ENCODE data around the gene BACH2.

BACH2 gene

DNA sequence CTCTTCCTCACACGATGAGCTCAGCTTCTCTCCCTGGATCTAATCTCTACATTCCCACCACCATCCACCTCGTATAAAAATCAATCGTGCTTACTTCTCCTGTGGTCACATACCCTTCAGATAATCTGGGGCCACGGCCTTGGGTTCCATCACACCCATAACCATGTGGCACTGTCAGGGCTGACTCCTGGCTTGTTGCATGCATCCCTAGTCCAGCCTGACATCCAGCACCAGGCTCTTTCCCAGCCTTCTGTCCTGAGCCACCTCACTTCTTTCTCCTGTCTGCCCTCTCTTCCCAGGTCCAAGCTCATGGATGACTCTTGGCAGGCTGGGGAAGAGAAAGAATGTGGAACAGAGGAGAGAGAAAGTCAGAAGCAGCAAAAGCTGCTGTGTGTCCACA lies 199.8 kb downstream of the BACH2 start:
- no peak for DNase-seq (ENCODE audit: low spot score)

GRCh38 chr6:90095788-90096187 lies 200.9 kb downstream of the BACH2 start:
- DNase-seq (ENCODE audit: low spot score), result no peak

- no peak for DNase-seq (ENCODE audit: low spot score)
Observed at GRCh38 chr6:90095145-90095544, 201.5 kb downstream of the BACH2 start.

DNA sequence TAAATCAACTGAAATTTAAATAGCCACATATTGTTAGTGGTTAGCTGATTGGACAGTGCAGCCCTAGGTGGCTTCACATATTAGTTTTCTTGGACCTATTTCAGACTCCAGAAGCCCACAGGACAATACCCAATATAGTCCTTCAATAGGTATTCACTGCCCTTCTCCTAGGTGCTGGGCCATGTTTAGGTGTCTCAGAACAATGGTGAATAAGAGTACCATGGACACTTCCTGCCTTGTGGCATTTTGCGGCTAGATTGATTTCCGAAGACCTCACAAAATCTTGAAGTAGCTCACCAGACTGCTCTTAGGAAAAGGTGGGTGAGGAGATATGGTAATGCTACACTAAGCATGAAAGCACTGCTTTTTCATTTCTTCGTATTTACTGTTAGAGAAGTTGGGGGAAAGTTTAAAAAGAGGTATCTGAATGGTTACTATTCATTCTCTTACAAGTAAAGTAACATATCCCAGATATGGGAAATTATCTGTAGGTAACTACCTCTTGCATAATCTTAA lies 203.0 kb downstream of the BACH2 start:
- DNase-seq (ENCODE audit: low spot score), result no peak

DNA sequence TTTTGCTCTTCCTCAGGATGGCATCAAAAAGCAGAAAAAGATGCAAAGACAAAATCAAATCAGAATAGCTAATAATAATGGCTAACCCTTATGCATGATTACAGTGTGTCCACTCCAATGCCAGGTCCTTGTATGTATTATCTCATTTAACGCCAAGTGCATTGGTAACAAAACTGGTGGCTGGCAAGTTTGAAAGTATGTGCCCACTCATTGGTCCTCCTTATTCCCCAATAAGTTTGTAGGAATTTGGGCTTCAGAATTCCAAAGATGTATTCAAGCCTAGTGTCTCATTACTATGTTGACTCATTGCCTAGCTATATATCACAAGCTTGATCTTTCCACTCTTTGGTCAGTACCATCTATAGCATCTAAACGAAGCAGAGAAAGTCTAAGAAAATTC lies 205.8 kb downstream of the BACH2 start:
- no peak for DNase-seq (ENCODE audit: low spot score)

DNA sequence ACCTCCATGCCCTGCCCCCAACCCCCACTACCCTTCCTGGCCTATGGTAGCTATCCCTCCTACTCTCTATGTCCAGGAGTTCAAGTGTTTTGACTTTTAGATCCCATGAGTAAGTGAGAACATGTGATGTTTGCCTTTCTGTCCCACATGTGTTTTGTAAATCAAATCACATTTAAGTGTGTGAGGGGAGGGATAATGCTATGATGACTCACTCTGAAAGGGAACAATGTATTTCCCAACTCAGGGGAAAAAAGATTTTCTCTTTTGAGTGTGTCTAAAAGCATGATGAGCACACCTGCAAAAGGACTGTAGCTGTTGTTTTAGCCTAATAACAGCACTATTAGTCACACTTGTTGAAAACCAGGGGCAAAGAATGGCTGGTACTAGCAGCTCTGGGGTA lies 208.6 kb downstream of the BACH2 start:
- DNase-seq (ENCODE audit: low spot score), result peak; percentile 49

DNA sequence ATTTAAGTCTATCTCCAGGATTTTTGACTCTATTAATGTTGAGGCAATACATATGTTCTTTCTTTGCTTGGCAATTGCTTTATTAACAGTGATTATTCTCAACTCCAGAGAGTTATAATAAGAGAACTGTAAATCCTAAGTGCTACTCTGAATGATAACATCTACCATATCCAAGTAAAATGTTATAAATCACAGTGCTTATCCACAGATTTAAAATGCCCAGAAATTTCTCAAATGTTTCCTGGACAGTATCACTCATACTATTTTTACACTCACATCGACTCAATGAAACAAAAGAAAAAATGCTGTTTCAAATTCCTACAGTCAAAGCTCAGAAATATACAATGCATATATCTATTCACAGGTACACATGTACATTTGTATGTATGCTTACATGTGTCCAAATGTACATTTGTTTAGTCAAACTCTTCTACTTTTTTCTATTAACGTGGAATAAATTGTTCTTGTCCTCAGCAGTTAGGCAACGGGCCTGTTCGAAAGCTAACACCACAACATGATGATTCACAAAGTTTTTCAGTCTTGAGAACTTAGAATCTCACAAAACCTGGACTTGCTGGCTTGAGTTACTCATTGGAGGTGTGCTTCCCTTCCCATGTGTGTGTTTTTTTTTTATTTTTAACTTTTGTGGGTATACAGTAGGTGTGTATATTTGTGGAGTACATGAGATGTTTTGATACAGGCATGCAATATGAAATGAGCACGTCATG lies 209.4 kb downstream of the BACH2 start:
- DNase-seq (ENCODE audit: low spot score), result peak; percentile 18

- peak; percentile 86 for DNase-seq (ENCODE audit: low spot score)
Observed at GRCh38 chr6:90086517-90086916, 210.1 kb downstream of the BACH2 start.

- no peak for DNase-seq (ENCODE audit: low spot score)
Observed at GRCh38 chr6:90083891-90084290, 212.8 kb downstream of the BACH2 start.

- DNase-seq (ENCODE audit: low spot score), result no peak
Observed at GRCh38 chr6:90082847-90083246, 213.8 kb downstream of the BACH2 start.

DNA sequence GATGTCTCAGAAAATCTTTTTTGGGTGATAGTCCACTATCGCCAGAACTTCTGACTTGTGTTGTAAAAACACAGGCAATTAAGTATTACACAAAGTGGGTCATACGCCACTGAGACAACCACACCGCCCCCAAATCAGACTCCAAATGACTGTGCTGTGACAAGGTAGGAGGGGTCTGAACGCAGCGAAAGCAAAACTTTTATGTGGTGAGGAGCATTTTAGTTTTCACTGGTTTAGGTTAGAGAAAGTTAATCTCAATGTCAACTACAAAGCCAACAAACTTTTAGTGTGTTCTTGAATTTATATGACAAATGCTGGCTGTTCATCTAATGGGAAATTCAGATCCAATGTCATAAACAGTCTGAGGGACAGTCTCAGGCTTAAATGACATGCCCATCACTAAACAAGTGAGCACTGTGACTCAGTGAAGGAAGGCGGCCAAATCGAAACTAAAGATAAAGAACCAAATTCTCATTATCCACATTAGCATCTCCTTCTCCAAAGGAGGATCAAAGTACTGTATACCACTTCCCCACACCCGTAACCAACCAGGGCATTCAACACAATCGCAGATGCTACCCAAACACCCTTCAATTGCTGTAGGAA lies 215.7 kb downstream of the BACH2 start:
- no peak for DNase-seq (ENCODE audit: low spot score)

DNA sequence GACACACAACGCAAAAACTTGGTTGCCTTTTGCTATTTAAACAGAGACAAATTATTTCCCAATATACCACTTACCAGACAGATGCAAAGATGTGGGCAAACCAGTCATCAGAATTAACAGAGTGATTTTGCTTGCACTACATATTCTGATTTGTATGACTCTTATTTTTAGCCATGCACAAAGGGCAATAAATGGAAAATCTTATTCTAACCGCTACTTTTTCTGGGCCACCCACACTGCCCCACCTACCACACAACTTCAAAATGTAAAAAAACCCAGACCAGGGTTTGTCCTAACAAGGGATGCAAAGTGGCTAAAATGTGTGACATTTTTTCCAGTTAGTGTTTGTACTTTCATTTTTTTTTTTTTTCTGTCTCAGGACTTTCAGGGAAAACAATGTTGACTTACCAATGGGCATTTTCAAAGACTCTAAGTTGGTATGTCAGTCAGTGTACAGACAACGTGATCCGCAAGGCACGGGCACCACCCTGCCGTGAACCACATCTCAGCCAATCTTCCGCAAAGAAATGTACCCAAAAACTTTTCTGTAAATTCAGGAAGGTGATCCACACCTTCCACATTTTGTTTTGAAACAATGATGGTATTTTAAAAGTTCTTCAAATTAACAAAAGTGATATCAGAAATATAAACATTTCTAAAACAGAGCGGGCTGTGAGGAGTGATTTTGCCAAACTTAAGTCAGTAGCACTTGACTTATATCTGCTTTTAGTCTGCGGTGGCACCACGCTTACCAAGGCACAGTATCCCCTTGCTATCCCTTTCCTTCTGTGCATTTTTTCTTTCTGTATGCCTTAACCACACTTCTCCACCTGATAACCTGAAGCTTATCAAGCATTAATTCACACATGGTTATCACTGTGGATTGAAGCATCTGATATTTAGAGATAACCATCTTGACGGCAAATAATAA lies 216.8 kb downstream of the BACH2 start:
- DNase-seq (ENCODE audit: low spot score), result no peak

- no peak for DNase-seq (ENCODE audit: low spot score)
Observed at GRCh38 chr6:90078513-90079289, 217.9 kb downstream of the BACH2 start.

- DNase-seq (ENCODE audit: low spot score), result no peak
Observed at GRCh38 chr6:90076511-90077415, 219.9 kb downstream of the BACH2 start.

DNA sequence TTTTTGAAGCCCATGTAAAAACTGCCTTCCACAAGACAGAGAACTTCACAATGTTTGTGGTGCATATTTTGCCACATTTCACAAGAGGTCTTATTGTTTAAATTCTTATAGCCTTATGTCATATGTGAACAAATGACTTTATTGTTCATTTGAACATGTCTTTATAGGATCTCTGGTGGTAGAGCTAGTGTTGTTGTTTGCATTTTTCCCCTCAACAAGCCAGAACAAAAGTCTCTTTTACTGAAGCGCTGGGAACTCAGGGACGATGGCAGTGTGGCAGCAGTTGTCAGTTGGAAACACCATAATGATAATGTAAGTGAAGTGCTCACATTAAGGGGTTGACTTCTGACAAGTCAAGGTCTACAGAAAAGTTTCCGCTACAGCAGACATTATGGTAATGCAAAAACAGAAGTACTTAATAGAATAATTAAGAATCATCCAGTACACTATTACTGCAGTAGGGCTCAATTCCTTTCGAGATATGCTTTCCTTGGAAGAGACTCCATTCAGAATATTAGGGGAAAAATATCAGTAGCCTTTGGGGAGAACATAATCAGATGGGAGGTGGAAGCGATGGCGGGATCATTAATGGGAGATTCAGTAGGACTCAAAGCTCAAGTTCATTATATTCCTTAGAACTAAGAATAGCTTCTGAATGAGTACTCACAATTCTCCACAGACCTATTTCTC lies 222.3 kb downstream of the BACH2 start:
- DNase-seq (ENCODE audit: low spot score), result no peak

GRCh38 chr6:90072935-90073464 lies 223.6 kb downstream of the BACH2 start:
- DNase-seq (ENCODE audit: low spot score), result no peak

DNA sequence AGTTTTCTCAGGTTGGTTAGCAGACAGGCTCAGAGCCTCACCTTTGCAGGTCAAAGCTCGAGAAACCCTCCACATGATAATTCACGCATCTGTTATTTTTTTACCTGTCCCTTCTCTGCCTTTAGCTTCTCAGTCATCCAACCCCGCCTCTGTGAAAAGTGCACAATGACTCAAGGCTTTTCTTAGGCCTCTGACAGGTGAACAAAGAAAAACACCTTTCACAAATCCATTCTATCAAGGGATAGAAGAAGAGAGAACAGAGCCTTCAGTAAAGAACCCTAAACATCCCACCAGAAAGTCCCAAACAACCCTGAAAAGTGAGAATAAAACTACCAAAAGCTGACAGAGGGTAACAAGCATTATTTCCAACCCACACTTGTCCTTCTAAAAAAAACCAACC lies 224.1 kb downstream of the BACH2 start:
- DNase-seq (ENCODE audit: low spot score), result no peak

- DNase-seq (ENCODE audit: low spot score), result peak; percentile 24
Observed at GRCh38 chr6:90068703-90069523, 227.7 kb downstream of the BACH2 start.

GRCh38 chr6:90068264-90068663 lies 228.4 kb downstream of the BACH2 start:
- peak; percentile 88 for DNase-seq (ENCODE audit: low spot score)

All from kidney capillary endothelial cell (primary cell).